ENCODE data around the gene ARHGAP42. TPM values are rescaled to one million over a fixed set of nuclear protein-coding genes. Genes with fewer than 3 reads are reported as not detected.

ARHGAP42 gene
- total RNA-seq, 1 experiment from 2014 or later: 8.0 TPM

DNA sequence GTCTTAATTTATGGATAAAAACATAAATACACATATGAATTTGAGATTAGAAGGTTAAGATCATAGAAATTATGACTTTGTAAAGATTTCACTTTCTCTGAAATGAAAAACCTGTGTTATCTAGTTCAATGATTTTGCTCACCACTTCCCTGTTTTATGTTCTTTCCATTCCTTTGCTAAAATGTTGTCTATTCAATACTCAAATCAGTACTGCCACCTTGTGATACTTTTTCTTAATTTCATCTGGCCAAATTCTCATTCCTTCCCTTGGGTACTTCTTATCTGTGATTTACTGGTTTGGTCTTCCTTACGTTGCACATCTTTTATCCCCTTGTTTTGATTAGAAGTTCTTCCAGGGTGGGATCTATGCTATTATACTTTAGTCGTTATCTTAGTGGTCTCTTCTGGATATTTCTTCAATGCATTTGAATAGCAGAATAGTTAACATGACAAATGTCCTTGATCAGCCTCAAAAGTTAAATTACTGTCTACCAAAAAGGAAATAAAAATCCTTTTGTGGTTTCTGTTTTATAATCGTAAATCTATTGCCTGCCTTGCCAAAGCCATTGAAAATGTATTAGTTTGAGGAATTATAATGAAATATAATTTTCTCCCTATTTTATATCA, 245.5 kb downstream of the ARHGAP42 start:
- no peaks in the 10 kb centered on the region for H3K9me3 ChIP-seq (ENCODE audit: low read depth, low read length, poor library complexity, severe bottlenecking)
- intact Hi-C loops (cut with micrococcal nuclease; ENCODE audit: unreplicated experiment): loop anchor here (10.0 kb wide), 2 partner anchors 708 to 1188 kb away; no protein-coding TSS in a partner anchor
- H3K27ac ChIP-seq (ENCODE audit: low read depth, low read length, poor library complexity, severe bottlenecking): no peak overlapping the region
- TF ChIP-seq, protein P1, sequence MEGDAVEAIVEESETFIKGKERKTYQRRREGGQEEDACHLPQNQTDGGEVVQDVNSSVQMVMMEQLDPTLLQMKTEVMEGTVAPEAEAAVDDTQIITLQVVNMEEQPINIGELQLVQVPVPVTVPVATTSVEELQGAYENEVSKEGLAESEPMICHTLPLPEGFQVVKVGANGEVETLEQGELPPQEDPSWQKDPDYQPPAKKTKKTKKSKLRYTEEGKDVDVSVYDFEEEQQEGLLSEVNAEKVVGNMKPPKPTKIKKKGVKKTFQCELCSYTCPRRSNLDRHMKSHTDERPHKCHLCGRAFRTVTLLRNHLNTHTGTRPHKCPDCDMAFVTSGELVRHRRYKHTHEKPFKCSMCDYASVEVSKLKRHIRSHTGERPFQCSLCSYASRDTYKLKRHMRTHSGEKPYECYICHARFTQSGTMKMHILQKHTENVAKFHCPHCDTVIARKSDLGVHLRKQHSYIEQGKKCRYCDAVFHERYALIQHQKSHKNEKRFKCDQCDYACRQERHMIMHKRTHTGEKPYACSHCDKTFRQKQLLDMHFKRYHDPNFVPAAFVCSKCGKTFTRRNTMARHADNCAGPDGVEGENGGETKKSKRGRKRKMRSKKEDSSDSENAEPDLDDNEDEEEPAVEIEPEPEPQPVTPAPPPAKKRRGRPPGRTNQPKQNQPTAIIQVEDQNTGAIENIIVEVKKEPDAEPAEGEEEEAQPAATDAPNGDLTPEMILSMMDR (conservative IDR thresholded peaks at IDR 0.05; ENCODE audit: low read depth, low read length): peak; percentile 76
- TF ChIP-seq EZH2 (IDR thresholded peaks at IDR 0.05; ENCODE audit: borderline replicate concordance, low read depth, low read length, poor library complexity, severe bottlenecking): no peak
- peak; percentile 77 for DNase-seq (ENCODE audit: low spot score)
- no peaks in the 10 kb centered on the region for H3K27me3 ChIP-seq (replicated peaks; ENCODE audit: insufficient read depth, low read depth, low read length, poor library complexity)
- H3K4me3 ChIP-seq (ENCODE audit: low read depth, low read length, poor library complexity, severe bottlenecking): no peak overlapping the region
- POLR2A ChIA-PET (ENCODE audit: low non-redundant PET): no interaction called here
- no peaks in the 10 kb centered on the region for H3K36me3 ChIP-seq (ENCODE audit: insufficient read depth, low read length, poor library complexity, severe bottlenecking)
- BruUV-seq (replicated peaks): no TSS peak
- H3K4me1 ChIP-seq (ENCODE audit: insufficient read depth, low read length, poor library complexity, severe bottlenecking): peaks cover 14% of the 10 kb centered on the region
- CTCF ChIA-PET: no interaction called here

DNA sequence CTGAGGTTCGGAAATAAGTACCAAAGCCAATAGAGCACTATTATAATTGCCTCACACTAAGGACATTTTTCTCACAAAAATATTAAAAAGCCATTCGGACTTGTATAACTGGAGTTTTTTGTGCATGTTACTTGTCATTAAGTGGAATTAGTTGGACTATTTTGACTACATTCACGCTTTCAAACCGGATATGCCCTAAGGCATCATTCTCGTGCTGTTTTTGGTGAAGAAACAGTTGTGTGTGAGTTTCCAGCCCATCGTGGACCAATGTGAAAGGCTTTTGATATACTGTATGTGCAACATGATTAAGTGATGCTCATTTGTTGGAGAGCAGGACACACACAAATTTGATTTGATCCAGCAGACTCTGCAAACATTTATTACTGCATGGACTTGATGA, 249.7 kb downstream of the ARHGAP42 start:
- peaks cover 48% of the 10 kb centered on the region for H3K4me1 ChIP-seq (ENCODE audit: insufficient read depth, low read length, poor library complexity, severe bottlenecking)
- no peak for TF ChIP-seq EZH2 (IDR thresholded peaks at IDR 0.05; ENCODE audit: borderline replicate concordance, low read depth, low read length, poor library complexity, severe bottlenecking)
- TF ChIP-seq, protein P1 (conservative IDR thresholded peaks at IDR 0.05; ENCODE audit: low read depth, low read length): no peak
- CTCF ChIA-PET: interaction anchor here (1.2 kb wide), 1 partner anchor 10 kb away, joined by 4 read pairs; no protein-coding TSS in a partner anchor
- H3K9me3 ChIP-seq (ENCODE audit: low read depth, low read length, poor library complexity, severe bottlenecking): no peaks in the 10 kb centered on the region
- no peak overlapping the region for H3K27ac ChIP-seq (ENCODE audit: low read depth, low read length, poor library complexity, severe bottlenecking)
- no peaks in the 10 kb centered on the region for H3K36me3 ChIP-seq (ENCODE audit: insufficient read depth, low read length, poor library complexity, severe bottlenecking)
- H3K4me3 ChIP-seq (ENCODE audit: low read depth, low read length, poor library complexity, severe bottlenecking): no peak overlapping the region
- H3K27me3 ChIP-seq (replicated peaks; ENCODE audit: insufficient read depth, low read depth, low read length, poor library complexity): no peaks in the 10 kb centered on the region
- intact Hi-C loops (cut with micrococcal nuclease; ENCODE audit: unreplicated experiment): loop anchor here (10.0 kb wide), 2 partner anchors 712 to 1192 kb away; no protein-coding TSS in a partner anchor
- peak; percentile 89 for DNase-seq (ENCODE audit: low spot score)
- BruUV-seq (replicated peaks): no TSS peak
- POLR2A ChIA-PET (ENCODE audit: low non-redundant PET): no interaction called here

DNA sequence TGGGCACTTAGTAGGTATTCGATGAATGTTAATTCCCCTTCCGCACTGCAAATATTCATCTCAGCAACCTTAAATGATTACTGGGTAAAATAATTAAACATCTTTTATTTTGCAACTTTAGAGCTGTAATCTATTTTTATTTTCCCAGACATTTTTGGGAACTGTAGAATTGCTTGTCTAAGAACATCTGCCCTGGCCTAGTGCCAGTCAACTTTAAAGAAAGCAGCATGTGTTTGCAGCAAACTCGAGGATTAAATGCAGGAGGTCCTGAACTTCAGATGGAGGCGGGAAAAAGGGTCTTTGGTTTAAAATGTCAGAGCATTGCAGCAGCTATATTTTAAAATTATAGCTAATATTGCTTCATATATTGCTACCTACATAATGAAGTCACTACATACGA, 252.5 kb downstream of the ARHGAP42 start:
- TF ChIP-seq, protein P1 (conservative IDR thresholded peaks at IDR 0.05; ENCODE audit: low read depth, low read length): no peak
- no peak for TF ChIP-seq EZH2 (IDR thresholded peaks at IDR 0.05; ENCODE audit: borderline replicate concordance, low read depth, low read length, poor library complexity, severe bottlenecking)
- Histone ChIP-seq H3K27me3 (replicated peaks; ENCODE audit: insufficient read depth, low read depth, low read length, poor library complexity) (no peaks in the 10 kb centered on the region), H3K27ac (ENCODE audit: low read depth, low read length, poor library complexity, severe bottlenecking) (no peak overlapping the region), H3K4me3 (ENCODE audit: low read depth, low read length, poor library complexity, severe bottlenecking) (no peak overlapping the region), H3K9me3 (ENCODE audit: low read depth, low read length, poor library complexity, severe bottlenecking) (no peaks in the 10 kb centered on the region), H3K36me3 (ENCODE audit: insufficient read depth, low read length, poor library complexity, severe bottlenecking) (no peaks in the 10 kb centered on the region), H3K4me1 (ENCODE audit: insufficient read depth, low read length, poor library complexity, severe bottlenecking) (peaks cover 61% of the 10 kb centered on the region)
- POLR2A ChIA-PET (ENCODE audit: low non-redundant PET): no interaction called here
- intact Hi-C loops (cut with micrococcal nuclease; ENCODE audit: unreplicated experiment): loop anchor here (10.0 kb wide), 2 partner anchors 715 to 1195 kb away; no protein-coding TSS in a partner anchor
- CTCF ChIA-PET: interaction anchor here (1.0 kb wide), 1 partner anchor 365 kb away, joined by 3 read pairs; no protein-coding TSS in a partner anchor
- DNase-seq (ENCODE audit: low spot score): peak; percentile 61
- BruUV-seq (replicated peaks): no TSS peak

Data from A673 (cell line).